GM10266 (cell line): ENCODE measurements around the gene SIX2.

Experiments
- DNase-seq: peaks from one replicate; pipeline ENCODE4 v3.0.0; 2012; ENCODE audit errors: extremely low spot score
- CTCF ChIP-seq: IDR thresholded peaks from 2 replicates; pipeline ENCODE4 v1.5.1; 2012; ENCODE audit warnings: mild to moderate bottlenecking, low read depth; ENCODE audit not compliant: control insufficient read depth, insufficient read depth; ENCODE audit errors: missing control alignments

SIX2 gene

GRCh38 chr2:45011621-45012602 is 2.7 kb upstream of the SIX2 start:
- no peak for TF ChIP-seq CTCF
- DNase-seq, result no peak

GRCh38 chr2:45011121-45011520 is 1.9 kb upstream of the SIX2 start:
- no peak for DNase-seq
- no peak for TF ChIP-seq CTCF

GRCh38 chr2:45010702-45011012 is 1.4 kb upstream of the SIX2 start:
- DNase-seq, result no peak
- no peak for TF ChIP-seq CTCF

- DNase-seq, result peak; percentile 52
- TF ChIP-seq CTCF, result no peak
Measured at GRCh38 chr2:45009928-45010701, 863 bp upstream of the SIX2 start.

GRCh38 chr2:45008296-45009129 is 739 bp downstream of the SIX2 start:
- TF ChIP-seq CTCF, result no peak
- peak; percentile 50 for DNase-seq

GRCh38 chr2:45007961-45008295 is 1.3 kb downstream of the SIX2 start:
- no peak for TF ChIP-seq CTCF
- DNase-seq, result no peak

- no peak for DNase-seq
Measured at GRCh38 chr2:45006942-45007287, 2.3 kb downstream of the SIX2 start.

More at GRCh38 chr2:45006942-45007287, 2.3 kb downstream of the SIX2 start:
- no peak for TF ChIP-seq CTCF
